Omental fat pad (tissue), 4 donors: ENCODE results near the gene COLEC12. TPM values are rescaled to one million over a fixed set of nuclear protein-coding genes. Genes with fewer than 3 reads are reported as not detected.

Source experiments
- ATAC-seq: fragments of 150-250 bp; one replicate; pipeline ENCODE4 v1.9.1; 2016; ENCODE audit warnings: mild to moderate bottlenecking, moderate library complexity; ENCODE audit not compliant: low FRiP score
- DNase-seq: peaks from one replicate; pipeline ENCODE4 v3.0.0-alpha.2; 2019; ENCODE audit warnings: low spot score
- CTCF ChIP-seq, 3 donors: fragments of 450-650 bp; IDR thresholded peaks; one replicate each; pipeline ENCODE4 v1.5.1; 2016 to 2017; ENCODE audit warnings: antibody characterized with exemption in 3 of 3, mild to moderate bottlenecking in 3 of 3, moderate library complexity in 2 of 3
- total RNA-seq, 4 donors: library from RNA; depleted of rRNA; stranded (reverse); fragments of >200 nt; gene quantifications; one replicate each; pipeline ENCODE4 v1.1.0, GENCODE V29; 2016

Gene COLEC12
- total RNA-seq, 4 donors from 2014 or later = 25.3 to 54.8 (median 42.7) TPM

DNA sequence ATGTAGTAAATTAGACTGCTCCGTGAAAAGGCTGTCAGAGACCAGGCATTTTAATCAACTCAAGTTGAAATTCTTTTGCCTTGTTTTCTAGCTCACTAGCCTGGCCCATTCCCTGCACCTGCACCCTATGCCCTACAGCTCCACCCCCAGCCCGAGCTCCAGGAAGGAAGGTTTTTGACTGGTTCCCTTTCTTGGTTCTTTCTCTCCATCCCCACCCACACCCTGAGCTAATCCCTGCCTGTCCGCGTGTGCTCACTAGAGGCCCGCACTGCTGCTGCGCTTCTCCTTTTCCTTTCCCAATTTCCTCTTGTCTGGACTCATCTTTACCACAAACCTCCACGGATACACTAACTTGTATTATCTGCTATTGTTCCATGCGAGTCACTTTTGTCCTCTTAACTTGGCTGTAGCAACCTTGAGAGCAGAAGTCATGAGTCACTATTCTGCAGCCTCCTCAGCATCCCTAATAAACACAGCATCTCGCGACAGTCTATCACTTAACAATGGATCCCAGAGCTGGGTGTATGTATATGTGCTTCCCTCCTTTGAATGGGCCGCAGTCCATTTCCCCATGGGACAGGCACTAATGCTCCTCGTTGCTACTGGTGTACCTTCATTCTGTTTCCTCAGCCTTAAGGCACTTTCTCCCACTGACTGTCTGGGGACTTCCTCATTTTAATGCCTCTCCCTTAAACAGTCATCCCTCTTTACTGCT, 36.5 kb downstream of the COLEC12 start:
- no peak for TF ChIP-seq CTCF (IDR thresholded peaks at IDR 0.05)
- no peak for ATAC-seq
- no peak for DNase-seq

DNA sequence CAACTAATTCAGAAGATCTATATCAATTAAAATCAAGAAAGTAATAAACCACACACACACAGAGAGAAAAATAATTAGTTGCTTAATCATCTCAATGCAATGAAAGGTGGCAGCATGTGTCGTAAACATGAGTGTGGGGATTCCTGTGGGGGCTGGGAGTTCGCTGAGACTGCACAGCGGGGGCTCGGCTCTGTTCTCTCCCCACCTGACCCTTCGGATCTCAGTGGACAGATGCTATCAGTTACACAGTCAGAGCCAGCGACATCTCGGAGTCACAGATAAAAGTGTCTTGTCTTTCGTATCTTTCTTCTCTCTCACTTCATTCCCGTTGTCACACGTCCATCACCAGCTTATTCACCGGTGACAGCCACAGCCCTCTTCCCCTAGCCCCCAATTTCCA, 37.1 kb downstream of the COLEC12 start:
- ATAC-seq (no peak), DNase-seq (no peak)
- TF ChIP-seq CTCF (IDR thresholded peaks at IDR 0.05) = no peak

GRCh38 chr18:461762-462161, 38.7 kb downstream of the COLEC12 start:
- ATAC-seq (no peak), DNase-seq (no peak)
- TF ChIP-seq CTCF (IDR thresholded peaks at IDR 0.05) = no peak

DNA sequence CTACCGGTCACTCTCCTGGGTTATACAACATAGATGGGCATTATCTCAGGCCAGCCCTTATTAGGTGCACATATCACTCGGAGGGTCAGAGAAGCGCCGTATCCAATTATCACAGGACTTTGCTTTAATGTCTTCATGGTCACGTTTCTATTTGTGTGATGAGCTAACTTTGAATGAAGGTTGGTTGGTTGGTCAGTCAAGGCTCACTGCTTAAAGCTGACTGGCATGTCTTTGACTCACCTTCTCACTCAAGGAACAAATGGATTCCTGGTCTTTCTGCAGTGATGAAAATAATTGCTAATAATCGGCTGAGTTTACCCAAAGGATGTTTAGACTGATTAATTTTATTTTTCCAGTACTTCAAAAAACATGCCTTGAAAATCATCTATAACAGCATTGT, 39.7 kb downstream of the COLEC12 start:
- no peak for TF ChIP-seq CTCF (IDR thresholded peaks at IDR 0.05)
- DNase-seq = no peak
- ATAC-seq = peak; percentile 3

DNA sequence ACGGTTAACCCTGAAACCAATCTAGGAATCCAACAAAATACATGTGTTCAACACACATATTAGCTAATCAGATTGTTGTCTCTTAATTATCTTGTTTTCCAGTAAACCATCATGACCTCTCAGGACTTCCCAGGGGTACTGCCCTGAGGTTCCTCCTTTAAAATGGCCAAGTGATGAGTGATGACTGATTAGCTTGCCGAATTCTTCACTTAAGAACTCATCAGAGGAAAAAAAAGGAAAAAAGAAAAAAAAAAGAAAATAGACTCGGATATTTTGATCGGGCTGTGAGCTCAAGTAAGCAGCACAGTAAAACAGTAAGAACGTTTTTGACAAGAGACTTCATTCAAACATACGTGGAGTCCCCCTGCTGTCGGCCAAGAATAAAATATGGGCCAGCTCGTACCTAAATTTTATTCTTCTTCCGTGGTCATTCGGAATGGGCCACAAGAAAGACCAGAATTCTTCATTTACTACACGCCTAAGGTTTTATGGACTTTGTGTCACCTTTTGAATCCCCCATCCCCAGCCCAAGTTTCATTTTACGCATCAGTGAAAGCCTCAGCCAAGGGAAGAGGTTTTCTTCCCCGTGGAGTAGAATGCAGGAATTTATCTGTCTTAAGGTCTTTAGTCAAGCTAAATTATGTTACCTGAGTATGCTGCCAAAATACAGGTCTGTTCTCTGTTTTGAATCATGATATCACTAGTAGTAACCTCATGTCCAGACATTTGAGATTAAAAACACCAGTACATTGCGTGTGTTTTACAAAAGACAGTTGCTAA, 40.5 kb downstream of the COLEC12 start:
- DNase-seq (no peak), ATAC-seq (peak; percentile 58)
- TF ChIP-seq CTCF (IDR thresholded peaks at IDR 0.05) = no peak

DNA sequence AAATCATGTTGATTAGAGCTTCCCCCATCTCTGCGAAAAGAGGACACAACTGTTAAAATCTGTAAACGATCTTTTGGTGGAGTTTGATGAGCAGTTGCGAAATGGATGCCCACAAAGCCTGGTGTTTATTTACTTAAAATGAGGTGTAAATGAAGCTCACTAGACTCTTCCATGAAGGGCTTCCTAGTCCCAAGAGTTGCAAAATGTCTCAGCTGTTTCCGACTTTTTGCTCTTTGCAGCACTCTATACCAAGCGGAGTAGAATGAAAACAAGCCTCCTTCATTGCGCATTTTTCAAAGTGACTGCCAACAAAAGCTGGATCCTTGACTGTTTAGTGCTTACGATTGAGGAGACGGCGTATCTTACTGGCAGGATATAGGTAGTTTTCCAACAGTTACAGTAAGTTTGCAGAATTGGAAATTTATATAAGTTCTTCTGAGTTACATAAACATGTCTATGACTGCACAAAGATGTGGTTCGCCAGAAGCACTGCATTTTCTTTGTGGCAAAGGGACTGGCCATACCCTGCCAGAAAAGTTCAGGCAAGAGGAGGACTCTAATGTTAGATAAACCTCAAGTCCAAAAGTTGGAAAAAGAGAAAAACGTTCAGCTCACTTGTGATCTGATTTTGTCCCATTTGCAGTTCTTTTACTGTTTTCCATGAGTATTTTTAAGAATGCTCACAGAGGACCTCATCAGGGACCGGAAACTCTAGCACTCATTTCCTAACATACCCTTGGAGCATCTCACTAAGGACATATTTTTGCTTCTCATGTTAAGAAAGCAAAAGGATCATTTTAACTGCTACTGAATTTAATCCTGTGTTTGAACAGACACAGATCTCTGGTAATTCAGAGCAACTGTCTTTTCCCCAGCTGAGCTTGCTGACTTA, 42.7 kb downstream of the COLEC12 start:
- DNase-seq = no peak
- no peak for TF ChIP-seq CTCF (IDR thresholded peaks at IDR 0.05)
- ATAC-seq = no peak
